HepG2 (cell line): ENCODE measurements around the gene SRSF4. TPM values are rescaled to one million over a fixed set of nuclear protein-coding genes. Genes with fewer than 3 reads are reported as not detected.

Experiments
- BRD4 ChIP-seq: sonication (generic); formaldehyde crosslinking; IDR thresholded peaks from 2 replicates; pipeline ENCODE4 v1.4.0; 2020; ENCODE audit warnings: missing genetic modification reagents
- ERF ChIP-seq: IDR thresholded peaks from 2 replicates; pipeline ENCODE4 v1.6.1; 2018; ENCODE audit warnings: missing biosample characterization, missing genetic modification reagents
- HCFC1 ChIP-seq: fragments of 150-350 bp; IDR thresholded peaks from 2 replicates; pipeline ENCODE4 v1.6.1; 2014; ENCODE audit warnings: low read depth, low read length
- PCBP1 ChIP-seq: fragments of 200-400 bp; formaldehyde crosslinking; IDR thresholded peaks from 2 replicates; pipeline ENCODE4 v1.6.1; 2017; ENCODE audit warnings: mild to moderate bottlenecking, low read depth, low read length, borderline replicate concordance
- RAD21 ChIP-seq: fragments of 450-650 bp; formaldehyde crosslinking; IDR thresholded peaks from 2 replicates; pipeline ENCODE4 v1.5.0; 2020; ENCODE audit warnings: mild to moderate bottlenecking
- REST ChIP-seq, 2 experiments: IDR thresholded peaks; 2 replicates each; pipeline ENCODE4 v1.6.1; 2011 to 2012; ENCODE audit warnings: low read length in 2 of 2, borderline replicate concordance in 1 of 2, low read depth in 1 of 2, mild to moderate bottlenecking in 1 of 2, moderate library complexity in 1 of 2
- ZIK1 ChIP-seq: sonication (generic); formaldehyde crosslinking; IDR thresholded peaks from 2 replicates; pipeline ENCODE4 v1.5.0; 2020; ENCODE audit warnings: mild to moderate bottlenecking, low read depth, missing genetic modification reagents, borderline replicate concordance
- ZMYM3 ChIP-seq: sonication (generic); formaldehyde crosslinking; IDR thresholded peaks from 2 replicates; pipeline ENCODE4 v1.5.1; 2020; ENCODE audit warnings: mild to moderate bottlenecking, missing genetic modification reagents
- ZNF207 ChIP-seq: fragments of 450-650 bp; IDR thresholded peaks from 2 replicates; pipeline ENCODE4 v1.6.1; 2016; ENCODE audit warnings: antibody characterized with exemption, borderline replicate concordance
- ZNF350 ChIP-seq: sonication (generic); formaldehyde crosslinking; IDR thresholded peaks from 2 replicates; pipeline ENCODE4 v1.4.0; 2020; ENCODE audit warnings: mild to moderate bottlenecking, low read depth, missing genetic modification reagents, borderline replicate concordance
- ZNF44 ChIP-seq: sonication (generic); formaldehyde crosslinking; IDR thresholded peaks from 2 replicates; pipeline ENCODE4 v1.5.1; 2020; ENCODE audit warnings: mild to moderate bottlenecking, missing genetic modification reagents
- ZNF446 ChIP-seq: sonication (generic); formaldehyde crosslinking; IDR thresholded peaks from 2 replicates; pipeline ENCODE4 v1.5.0; 2020; ENCODE audit warnings: mild to moderate bottlenecking, missing genetic modification reagents
- ZNF652 ChIP-seq: IDR thresholded peaks from 2 replicates; pipeline ENCODE4 v1.6.1; 2016; ENCODE audit warnings: low read depth, borderline replicate concordance
- ZNF747 ChIP-seq: sonication (generic); formaldehyde crosslinking; IDR thresholded peaks from 2 replicates; pipeline ENCODE4 v1.8.1; 2023; ENCODE audit warnings: missing genetic modification reagents, mild to moderate bottlenecking, borderline replicate concordance
- polyA plus RNA-seq, 8 experiments: library from polyadenylated mRNA; depleted of rRNA in 3 of 8; stranded (reverse) in 7 of 8; unstranded in 1 of 8; fragments of >200 nt; fragmentation: Illumina TruSeq in 4 of 8; extraction: Trizol in 4 of 8; gene quantifications; 2 replicates each; pipeline versions ENCODE4 v1.2.1 to v1.2.3, GENCODE V29; 2011 to 2016; ENCODE audit warnings: low read depth in 4 of 8, missing spikeins in 1 of 8, mixed read lengths in 1 of 8; ENCODE audit not compliant: insufficient read depth in 1 of 8
- total RNA-seq, 5 experiments: library from RNA; depleted of rRNA; stranded (reverse); fragments of >200 nt; fragmentation: Illumina TruSeq; extraction: Trizol; gene quantifications; 2 replicates each; pipeline ENCODE4 v1.2.3, GENCODE V29; 2016; ENCODE audit warnings: low read depth in 1 of 5
- TF ChIP-seq, protein P1 (sequence below): sonication (generic); formaldehyde crosslinking; IDR thresholded peaks from 2 replicates; pipeline ENCODE4 v1.4.0; 2020; ENCODE audit warnings: missing genetic modification reagents
- TF ChIP-seq, protein P2 (sequence below): sonication (generic); formaldehyde crosslinking; conservative IDR thresholded peaks from 2 replicates; pipeline ENCODE4 v1.4.0; 2020; ENCODE audit warnings: missing genetic modification reagents

Gene SRSF4
- total and polyA plus RNA-seq, 2 of the 13 experiments (the other 11 are each of a cell fraction or from before 2014, with no cell fraction given) = 37.7 to 50.9 TPM

GRCh38 chr1:29230553-29231378, 49.1 kb upstream of the SRSF4 start, which contains the start of gene MECR (continued):
- TF ChIP-seq, protein P1, sequence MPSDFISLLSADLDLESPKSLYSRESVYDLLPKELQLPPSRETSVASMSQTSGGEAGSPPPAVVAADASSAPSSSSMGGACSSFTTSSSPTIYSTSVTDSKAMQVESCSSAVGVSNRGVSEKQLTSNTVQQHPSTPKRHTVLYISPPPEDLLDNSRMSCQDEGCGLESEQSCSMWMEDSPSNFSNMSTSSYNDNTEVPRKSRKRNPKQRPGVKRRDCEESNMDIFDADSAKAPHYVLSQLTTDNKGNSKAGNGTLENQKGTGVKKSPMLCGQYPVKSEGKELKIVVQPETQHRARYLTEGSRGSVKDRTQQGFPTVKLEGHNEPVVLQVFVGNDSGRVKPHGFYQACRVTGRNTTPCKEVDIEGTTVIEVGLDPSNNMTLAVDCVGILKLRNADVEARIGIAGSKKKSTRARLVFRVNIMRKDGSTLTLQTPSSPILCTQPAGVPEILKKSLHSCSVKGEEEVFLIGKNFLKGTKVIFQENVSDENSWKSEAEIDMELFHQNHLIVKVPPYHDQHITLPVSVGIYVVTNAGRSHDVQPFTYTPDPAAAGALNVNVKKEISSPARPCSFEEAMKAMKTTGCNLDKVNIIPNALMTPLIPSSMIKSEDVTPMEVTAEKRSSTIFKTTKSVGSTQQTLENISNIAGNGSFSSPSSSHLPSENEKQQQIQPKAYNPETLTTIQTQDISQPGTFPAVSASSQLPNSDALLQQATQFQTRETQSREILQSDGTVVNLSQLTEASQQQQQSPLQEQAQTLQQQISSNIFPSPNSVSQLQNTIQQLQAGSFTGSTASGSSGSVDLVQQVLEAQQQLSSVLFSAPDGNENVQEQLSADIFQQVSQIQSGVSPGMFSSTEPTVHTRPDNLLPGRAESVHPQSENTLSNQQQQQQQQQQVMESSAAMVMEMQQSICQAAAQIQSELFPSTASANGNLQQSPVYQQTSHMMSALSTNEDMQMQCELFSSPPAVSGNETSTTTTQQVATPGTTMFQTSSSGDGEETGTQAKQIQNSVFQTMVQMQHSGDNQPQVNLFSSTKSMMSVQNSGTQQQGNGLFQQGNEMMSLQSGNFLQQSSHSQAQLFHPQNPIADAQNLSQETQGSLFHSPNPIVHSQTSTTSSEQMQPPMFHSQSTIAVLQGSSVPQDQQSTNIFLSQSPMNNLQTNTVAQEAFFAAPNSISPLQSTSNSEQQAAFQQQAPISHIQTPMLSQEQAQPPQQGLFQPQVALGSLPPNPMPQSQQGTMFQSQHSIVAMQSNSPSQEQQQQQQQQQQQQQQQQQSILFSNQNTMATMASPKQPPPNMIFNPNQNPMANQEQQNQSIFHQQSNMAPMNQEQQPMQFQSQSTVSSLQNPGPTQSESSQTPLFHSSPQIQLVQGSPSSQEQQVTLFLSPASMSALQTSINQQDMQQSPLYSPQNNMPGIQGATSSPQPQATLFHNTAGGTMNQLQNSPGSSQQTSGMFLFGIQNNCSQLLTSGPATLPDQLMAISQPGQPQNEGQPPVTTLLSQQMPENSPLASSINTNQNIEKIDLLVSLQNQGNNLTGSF (CRISPR knock-in tag) = no peak
- TF ChIP-seq ERF (0 out of 2 replicates have a peak, but pooled peaks have one; percentile 35), REST (IDR thresholded peaks at IDR 0.05; ENCODE audit: borderline replicate concordance in 1 of 2, low read depth in 1 of 2, low read length in 2 of 2) (no peak), ZNF350 (CRISPR knock-in tag) (peak; percentile 79; the same call in 1 of the 2 replicates), ZNF44 (CRISPR knock-in tag) (peak; percentile 59; the same call in 1 of the 2 replicates), ZIK1 (no peak), RAD21 (CRISPR knock-in tag) (no peak), ZNF747 (peak; percentile 47; the same call in 1 of the 2 replicates), PCBP1 (no peak), ZNF652 (CRISPR knock-in tag) (no peak), BRD4 (CRISPR knock-in tag) (no peak), ZNF446 (CRISPR knock-in tag) (0 out of 2 replicates have a peak, but pooled peaks have one; percentile 59), ZMYM3 (CRISPR knock-in tag) (peak; percentile 62), HCFC1 (peak; percentile 64; the same call in 1 of the 2 replicates), ZNF207 (no peak)
- TF ChIP-seq, protein P2, sequence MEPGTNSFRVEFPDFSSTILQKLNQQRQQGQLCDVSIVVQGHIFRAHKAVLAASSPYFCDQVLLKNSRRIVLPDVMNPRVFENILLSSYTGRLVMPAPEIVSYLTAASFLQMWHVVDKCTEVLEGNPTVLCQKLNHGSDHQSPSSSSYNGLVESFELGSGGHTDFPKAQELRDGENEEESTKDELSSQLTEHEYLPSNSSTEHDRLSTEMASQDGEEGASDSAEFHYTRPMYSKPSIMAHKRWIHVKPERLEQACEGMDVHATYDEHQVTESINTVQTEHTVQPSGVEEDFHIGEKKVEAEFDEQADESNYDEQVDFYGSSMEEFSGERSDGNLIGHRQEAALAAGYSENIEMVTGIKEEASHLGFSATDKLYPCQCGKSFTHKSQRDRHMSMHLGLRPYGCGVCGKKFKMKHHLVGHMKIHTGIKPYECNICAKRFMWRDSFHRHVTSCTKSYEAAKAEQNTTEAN = no peak
